ENCODE data around the gene CASP9. TPM values are rescaled to one million over a fixed set of nuclear protein-coding genes. Genes with fewer than 3 reads are reported as not detected.
"Not testable (repeated sequence)": the region's sequence is repeated elsewhere in the genome, so short reads cannot be mapped to it uniquely, and the experiment has no call there.

The CASP9 gene
- total RNA-seq, 1 experiment from 2014 or later: 13.5 TPM

- ATAC-seq: no peak
- Mint-ChIP-seq H3K27ac (no peak overlapping the region), H3K27me3 (ENCODE audit: low read depth) (peaks cover 4% of the 10 kb centered on the region; the same call in 1 of the 2 replicates), H3K9me3 (no peaks in the 10 kb centered on the region), H3K36me3 (no peaks in the 10 kb centered on the region), H3K4me1 (no peaks in the 10 kb centered on the region), H3K4me3 (no peak overlapping the region)
- DNase-seq (ENCODE audit: low spot score): no peak
- TF ChIP-seq ZNF532 (CRISPR knock-in tag; IDR thresholded peaks at IDR 0.05; ENCODE audit: borderline replicate concordance) (no peak), IRF1 (CRISPR knock-in tag; IDR thresholded peaks at IDR 0.05) (no peak), PRDM15 (CRISPR knock-in tag; IDR thresholded peaks at IDR 0.05) (no peak)
- ChIA-PET POLR2A (no interaction called here), CTCF (no interaction called here)
Measured at GRCh38 chr1:15469361-15469760, 54.7 kb downstream of the CASP9 start.

- H3K9me3 Mint-ChIP-seq: no peaks in the 10 kb centered on the region
- ATAC-seq (no peak), DNase-seq (ENCODE audit: low spot score) (no peak)
- no peaks in the 10 kb centered on the region for H3K4me1 Mint-ChIP-seq
- no peak overlapping the region for H3K27ac Mint-ChIP-seq
- peaks cover 4% of the 10 kb centered on the region; the same call in 1 of the 2 replicates for H3K27me3 Mint-ChIP-seq (ENCODE audit: low read depth)
- H3K4me3 Mint-ChIP-seq: no peak overlapping the region
- POLR2A ChIA-PET: no interaction called here
- CTCF ChIA-PET: no interaction called here
- TF ChIP-seq NR1H2 (CRISPR knock-in tag; IDR thresholded peaks at IDR 0.05): no peak
- TF ChIP-seq ZNF425 (CRISPR knock-in tag; conservative IDR thresholded peaks at IDR 0.05): no peak
- no peak for TF ChIP-seq ZNF532 (CRISPR knock-in tag; IDR thresholded peaks at IDR 0.05; ENCODE audit: borderline replicate concordance)
- TF ChIP-seq ZNF396 (CRISPR knock-in tag; IDR thresholded peaks at IDR 0.05; ENCODE audit: borderline replicate concordance): no peak
- TF ChIP-seq ZNF219 (CRISPR knock-in tag; IDR thresholded peaks at IDR 0.05; ENCODE audit: borderline replicate concordance): no peak
- no peak for TF ChIP-seq ERG (CRISPR knock-in tag; IDR thresholded peaks at IDR 0.05)
- no peak for TF ChIP-seq MYBL2 (CRISPR knock-in tag; IDR thresholded peaks at IDR 0.05)
- TF ChIP-seq MAX (CRISPR knock-in tag; IDR thresholded peaks at IDR 0.05): no peak
- no peak for TF ChIP-seq ZNF317 (CRISPR knock-in tag; IDR thresholded peaks at IDR 0.05; ENCODE audit: borderline replicate concordance, low read depth)
- H3K36me3 Mint-ChIP-seq: no peaks in the 10 kb centered on the region
Measured at GRCh38 chr1:15468145-15468544, 55.9 kb downstream of the CASP9 start.

- H3K4me3 Mint-ChIP-seq; POLR2A ChIA-PET; H3K4me1 Mint-ChIP-seq; ATAC-seq; H3K27me3 Mint-ChIP-seq (ENCODE audit: low read depth); H3K36me3 Mint-ChIP-seq; H3K9me3 Mint-ChIP-seq; CTCF ChIA-PET: not testable (repeated sequence)
- peak; percentile 27 for DNase-seq (ENCODE audit: low spot score)
- H3K27ac Mint-ChIP-seq: peak overlapping the region; percentile 45; the same call in 1 of the 2 replicates
Measured at GRCh38 chr1:15466955-15467625, 56.9 kb downstream of the CASP9 start.
